Gastroesophageal sphincter (tissue), 4 donors: ENCODE data around the gene FAM118B. TPM values are rescaled to one million over a fixed set of nuclear protein-coding genes. Genes with fewer than 3 reads are reported as not detected.
A peak's percentile ranks its signal among the peaks of the same experiment; 100 is the strongest.

Experiments
- ATAC-seq: fragments of 150-250 bp; one replicate; pipeline ENCODE4 v1.9.1; 2016; ENCODE audit warnings: mild to moderate bottlenecking, moderate library complexity
- H3K27ac ChIP-seq, 4 donors: fragments of 200-600 bp; sonication (generic) in 3 of 4; 1 replicate in 3 of 4; 2 replicates in 1 of 4; pipeline ENCODE4 v1.5.1; 2016 to 2019
- H3K27me3 ChIP-seq: fragments of 200-600 bp; sonication (generic); one replicate; pipeline ENCODE4 v1.5.1; 2019
- H3K36me3 ChIP-seq, 2 donors: fragments of 200-600 bp; sonication (generic); one replicate each; pipeline ENCODE4 v1.5.1; 2019; ENCODE audit warnings: control low read depth in 1 of 2
- H3K4me1 ChIP-seq, 3 donors: fragments of 200-600 bp; sonication (generic); 1 replicate in 2 of 3; 2 replicates in 1 of 3; pipeline ENCODE4 v1.5.1; 2016 to 2019; ENCODE audit warnings: control low read depth in 2 of 3
- H3K4me3 ChIP-seq, 2 donors: fragments of 200-600 bp; sonication (generic); one replicate each; pipeline ENCODE4 v1.5.1; 2019; ENCODE audit warnings: mild to moderate bottlenecking in 1 of 2, moderate library complexity in 1 of 2
- H3K9me3 ChIP-seq, 3 donors: fragments of 200-600 bp; sonication (generic); one replicate each; pipeline ENCODE4 v1.5.1; 2017 to 2019; ENCODE audit warnings: control low read depth in 2 of 3
- CTCF ChIP-seq, 4 experiments: fragments of 200-600 bp in 2 of 4; fragments of 450-650 bp in 2 of 4; sonication (generic) in 1 of 4; IDR thresholded peaks; one replicate each; pipeline ENCODE4 v1.5.1; 2017 to 2019; ENCODE audit warnings: antibody characterized with exemption in 4 of 4, mild to moderate bottlenecking in 2 of 4, moderate library complexity in 2 of 4
- EP300 ChIP-seq: sonication (generic); formaldehyde crosslinking; IDR thresholded peaks from one replicate; pipeline ENCODE4 v1.6.1; 2017; ENCODE audit warnings: antibody characterized with exemption, mild to moderate bottlenecking
- POLR2A ChIP-seq, 2 donors: fragments of 450-650 bp; IDR thresholded peaks; one replicate each; pipeline ENCODE4 v1.6.1; 2017; ENCODE audit warnings: antibody characterized with exemption in 2 of 2, mild to moderate bottlenecking in 2 of 2, moderate library complexity in 1 of 2
- POLR2AphosphoS5 ChIP-seq: sonication (generic); formaldehyde crosslinking; IDR thresholded peaks from one replicate; pipeline ENCODE4 v1.6.1; 2017; ENCODE audit warnings: antibody characterized with exemption
- WGBS, 2 donors: methylation state at CpG; one replicate each; pipeline ENCODE4 v1.1.5; 2018; ENCODE audit warnings: low coverage in 1 of 2; 5-methylcytosine and 5-hydroxymethylcytosine counted together
- total RNA-seq, 4 donors: library from RNA; depleted of rRNA; stranded (reverse); fragments of >200 nt; gene quantifications; one replicate each; pipeline ENCODE4 v1.1.0, GENCODE V29; 2016

FAM118B gene
- total RNA-seq, 4 donors from 2014 or later = 15.5 to 24.0 (median 19.9) TPM

GRCh38 chr11:126190792-126191191 lies 20.8 kb upstream of the FAM118B start:
- Histone ChIP-seq H3K27me3 (no peaks in the 10 kb centered on the region), H3K9me3 (no peaks in the 10 kb centered on the region), H3K27ac (no peak overlapping the region), H3K36me3 (peaks cover 0 to 67% of the 10 kb centered on the region in 2 donors), H3K4me3 (no peak overlapping the region), H3K4me1 (peaks cover 0 to 31% (median 0%) of the 10 kb centered on the region in 3 donors)
- no peak for ATAC-seq
- TF ChIP-seq EP300 (no peak), POLR2A (IDR thresholded peaks at IDR 0.05) (no peak), POLR2AphosphoS5 (no peak), CTCF (IDR thresholded peaks at IDR 0.05) (no peak)
- 91 to 97% methylated on average over 6 of the region's 14 CpGs for WGBS, 2 donors

- Histone ChIP-seq H3K27ac (no peak overlapping the region), H3K36me3 (peaks cover 0 to 74% of the 10 kb centered on the region in 2 donors)
- WGBS, 2 donors = 97 to 98% methylated on average over 4 to 7 of the region's 11 CpGs
These were observed 20.1 kb upstream of the FAM118B start for GRCh38 chr11:126191379-126192073.

GRCh38 chr11:126192361-126192760 lies 19.2 kb upstream of the FAM118B start:
- no peak overlapping the region for H3K4me3 ChIP-seq
- H3K27me3 ChIP-seq = no peaks in the 10 kb centered on the region
- H3K4me1 ChIP-seq = peaks cover 0 to 15% (median 0%) of the 10 kb centered on the region in 3 donors
- ATAC-seq = no peak
- H3K27ac ChIP-seq = peak overlapping the region in 1 of 4 donors; percentile 28
- peaks cover 0 to 6% (median 0%) of the 10 kb centered on the region in 3 donors for H3K9me3 ChIP-seq
- peaks cover 0 to 82% of the 10 kb centered on the region in 2 donors for H3K36me3 ChIP-seq
- no peak for TF ChIP-seq EP300
- TF ChIP-seq POLR2AphosphoS5 = no peak
- WGBS, 2 donors = 46 to 47% methylated on average over 6 to 7 of the region's 7 CpGs

More at GRCh38 chr11:126191379-126192073, 20.1 kb upstream of the FAM118B start:
- no peak overlapping the region for H3K4me3 ChIP-seq
- H3K27me3 ChIP-seq = no peaks in the 10 kb centered on the region
- no peak for ATAC-seq
- TF ChIP-seq EP300 (no peak), POLR2A (IDR thresholded peaks at IDR 0.05) (no peak), POLR2AphosphoS5 (no peak), CTCF (IDR thresholded peaks at IDR 0.05) (no peak)
- peaks cover 0 to 24% (median 0%) of the 10 kb centered on the region in 3 donors for H3K4me1 ChIP-seq
- H3K9me3 ChIP-seq = no peaks in the 10 kb centered on the region

- peaks cover 0 to 14% (median 0%) of the 10 kb centered on the region in 3 donors for H3K4me1 ChIP-seq
- WGBS, 2 donors = 98% methylated on average over 9 of the region's 16 CpGs; no CpG with 5 or more reads in 1 of the 2 donors
- H3K36me3 ChIP-seq = peaks cover 0 to 84% of the 10 kb centered on the region in 2 donors
- no peak overlapping the region for H3K4me3 ChIP-seq
- ATAC-seq = no peak
- no peaks in the 10 kb centered on the region for H3K27me3 ChIP-seq
- H3K27ac ChIP-seq = no peak overlapping the region
- TF ChIP-seq EP300 (no peak), POLR2A (IDR thresholded peaks at IDR 0.05) (no peak), CTCF (IDR thresholded peaks at IDR 0.05) (no peak), POLR2AphosphoS5 (no peak)
- peaks cover 0 to 9% (median 0%) of the 10 kb centered on the region in 3 donors for H3K9me3 ChIP-seq
These were observed 18.5 kb upstream of the FAM118B start for GRCh38 chr11:126193038-126193478.

- peaks cover 0 to 87% of the 10 kb centered on the region in 2 donors for H3K36me3 ChIP-seq
- no peaks in the 10 kb centered on the region for H3K27me3 ChIP-seq
- 20 to 34% methylated on average over 8 to 9 of the region's 9 CpGs for WGBS, 2 donors
- H3K4me3 ChIP-seq = no peak overlapping the region
- no peak overlapping the region for H3K27ac ChIP-seq
- H3K4me1 ChIP-seq = peaks cover 0 to 14% (median 0%) of the 10 kb centered on the region in 3 donors
- no peak for ATAC-seq
- peaks cover 0 to 9% (median 0%) of the 10 kb centered on the region in 3 donors for H3K9me3 ChIP-seq
- TF ChIP-seq CTCF (IDR thresholded peaks at IDR 0.05) (peak in 3 of 4 experiments; percentile 72 to 89 (median 84)), EP300 (no peak), POLR2A (IDR thresholded peaks at IDR 0.05) (no peak), POLR2AphosphoS5 (no peak)
These were observed 17.4 kb upstream of the FAM118B start for GRCh38 chr11:126194121-126194543.
